ENCODE measurements around the gene IL4.

DNA sequence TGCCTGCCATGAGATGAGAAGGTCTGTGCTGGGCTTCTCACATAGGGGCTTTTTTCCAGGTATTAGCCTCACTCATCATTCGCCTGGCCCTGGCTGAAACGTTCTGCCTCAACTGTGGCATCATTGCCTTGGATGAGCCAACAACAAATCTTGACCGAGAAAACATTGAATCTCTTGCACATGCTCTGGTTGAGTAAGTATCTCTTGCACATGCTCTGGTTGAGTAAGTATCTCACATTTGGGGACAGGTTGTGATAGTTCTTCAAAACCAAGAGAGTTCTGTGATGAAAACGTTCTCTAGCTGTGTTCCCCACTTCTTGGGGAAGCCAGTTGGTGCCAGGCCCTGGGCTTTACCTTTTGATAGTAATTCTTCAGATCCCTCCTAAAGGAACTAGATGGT, 33.2 kb upstream of the IL4 start:
- TF ChIP-seq, protein P1, sequence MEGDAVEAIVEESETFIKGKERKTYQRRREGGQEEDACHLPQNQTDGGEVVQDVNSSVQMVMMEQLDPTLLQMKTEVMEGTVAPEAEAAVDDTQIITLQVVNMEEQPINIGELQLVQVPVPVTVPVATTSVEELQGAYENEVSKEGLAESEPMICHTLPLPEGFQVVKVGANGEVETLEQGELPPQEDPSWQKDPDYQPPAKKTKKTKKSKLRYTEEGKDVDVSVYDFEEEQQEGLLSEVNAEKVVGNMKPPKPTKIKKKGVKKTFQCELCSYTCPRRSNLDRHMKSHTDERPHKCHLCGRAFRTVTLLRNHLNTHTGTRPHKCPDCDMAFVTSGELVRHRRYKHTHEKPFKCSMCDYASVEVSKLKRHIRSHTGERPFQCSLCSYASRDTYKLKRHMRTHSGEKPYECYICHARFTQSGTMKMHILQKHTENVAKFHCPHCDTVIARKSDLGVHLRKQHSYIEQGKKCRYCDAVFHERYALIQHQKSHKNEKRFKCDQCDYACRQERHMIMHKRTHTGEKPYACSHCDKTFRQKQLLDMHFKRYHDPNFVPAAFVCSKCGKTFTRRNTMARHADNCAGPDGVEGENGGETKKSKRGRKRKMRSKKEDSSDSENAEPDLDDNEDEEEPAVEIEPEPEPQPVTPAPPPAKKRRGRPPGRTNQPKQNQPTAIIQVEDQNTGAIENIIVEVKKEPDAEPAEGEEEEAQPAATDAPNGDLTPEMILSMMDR (IDR thresholded peaks at IDR 0.05): no peak
- no peak for TF ChIP-seq POLR2A (IDR thresholded peaks at IDR 0.05)
- no peak for TF ChIP-seq EP300 (IDR thresholded peaks at IDR 0.05)
